WERI-Rb-1 (cell line): ENCODE measurements around the gene KCNAB1.

Experiments used
- DNase-seq: peaks from one replicate; pipeline ENCODE4 v3.0.0-alpha.2; 2020
- H3K27ac ChIP-seq: fragments of 250-450 bp; sonication (Bioruptor Pico); 2 replicates; pipeline ENCODE4 v1.5.1; 2020; ENCODE audit warnings: mild to moderate bottlenecking, moderate library complexity
- H3K27me3 ChIP-seq: fragments of 250-450 bp; sonication (Bioruptor Pico); 2 replicates; pipeline ENCODE4 v1.5.1; 2021; ENCODE audit warnings: mild to moderate bottlenecking, low read depth, moderate library complexity; ENCODE audit not compliant: insufficient read depth, severe bottlenecking
- H3K36me3 ChIP-seq: fragments of 250-450 bp; sonication (Bioruptor Pico); 2 replicates; pipeline ENCODE4 v1.5.1; 2020; ENCODE audit warnings: mild to moderate bottlenecking, moderate library complexity
- H3K4me3 ChIP-seq: 2 replicates; pipeline ENCODE4 v1.5.1; 2011; ENCODE audit warnings: low read depth, mild to moderate bottlenecking, control low read depth, low read length
- H3K9me3 ChIP-seq: fragments of 250-450 bp; sonication (Bioruptor Pico); 2 replicates; pipeline ENCODE4 v1.5.1; 2021; ENCODE audit warnings: mild to moderate bottlenecking, moderate library complexity; ENCODE audit not compliant: severe bottlenecking
- CTCF ChIP-seq: IDR thresholded peaks from 2 replicates; pipeline ENCODE4 v1.5.1; 2011; ENCODE audit warnings: low read depth, mild to moderate bottlenecking, control low read depth, inconsistent platforms, low read length

KCNAB1 gene

GRCh38 chr3:156433910-156434309 is 313.5 kb downstream of the KCNAB1 start:
- H3K4me3 ChIP-seq, result no peak overlapping the region
- H3K27ac ChIP-seq, result no peak overlapping the region
- no peak for DNase-seq
- no peaks in the 10 kb centered on the region for H3K36me3 ChIP-seq
- no peaks in the 10 kb centered on the region for H3K27me3 ChIP-seq
- no peak for TF ChIP-seq CTCF
- no peaks in the 10 kb centered on the region for H3K9me3 ChIP-seq

- H3K4me3 ChIP-seq, result no peak overlapping the region
- no peak for DNase-seq
- H3K27me3 ChIP-seq, result no peaks in the 10 kb centered on the region
- no peaks in the 10 kb centered on the region for H3K36me3 ChIP-seq
- no peaks in the 10 kb centered on the region for H3K9me3 ChIP-seq
- no peak overlapping the region for H3K27ac ChIP-seq
- no peak for TF ChIP-seq CTCF
Measured at GRCh38 chr3:156434921-156435320, 314.5 kb downstream of the KCNAB1 start.

- Histone ChIP-seq H3K4me3 (no peak overlapping the region), H3K9me3 (no peaks in the 10 kb centered on the region), H3K27ac (no peak overlapping the region), H3K27me3 (peaks cover 1% of the 10 kb centered on the region), H3K36me3 (no peaks in the 10 kb centered on the region)
- TF ChIP-seq CTCF, result no peak
- DNase-seq, result no peak
Measured at GRCh38 chr3:156443079-156443478, 322.7 kb downstream of the KCNAB1 start.

- H3K27me3 ChIP-seq, result peaks cover 3% of the 10 kb centered on the region
- no peak for DNase-seq
- no peaks in the 10 kb centered on the region for H3K36me3 ChIP-seq
- no peaks in the 10 kb centered on the region for H3K9me3 ChIP-seq
- H3K27ac ChIP-seq, result no peak overlapping the region
- no peak for TF ChIP-seq CTCF
- H3K4me3 ChIP-seq, result no peak overlapping the region
Measured at GRCh38 chr3:156445117-156446090, 325.0 kb downstream of the KCNAB1 start.

GRCh38 chr3:156448300-156448699 is 327.9 kb downstream of the KCNAB1 start:
- Histone ChIP-seq H3K27ac (no peak overlapping the region), H3K27me3 (peaks cover 3% of the 10 kb centered on the region), H3K9me3 (no peaks in the 10 kb centered on the region), H3K4me3 (no peak overlapping the region), H3K36me3 (no peaks in the 10 kb centered on the region)
- peak; percentile 39 for TF ChIP-seq CTCF
- peak; percentile 36 for DNase-seq
